Skin of body (tissue), 2 donors: ENCODE measurements around the gene NPHS1. TPM values are rescaled to one million over a fixed set of nuclear protein-coding genes. Genes with fewer than 3 reads are reported as not detected.

Experiments used
- small RNA-seq: library from RNA; depleted of rRNA; stranded (forward); fragments of <200 nt; gene quantifications from one replicate; pipeline ENCODE3, GENCODE V24; 2014; ENCODE audit warnings: low replicate concordance
- total RNA-seq: library from RNA; depleted of rRNA; stranded (reverse); fragments of >200 nt; gene quantifications from one replicate; pipeline ENCODE4 v1.2.3, GENCODE V29; 2014

The NPHS1 gene
- total RNA-seq, 1 donor from 2014 or later = not detected

Small RNA genes within 50 kb of the gene (small RNA-seq; reads per million reads assigned to genes)
- gene RN7SL402P = not detected

Other genes with a start within 250 kb of the NPHS1 start
- 6.9 TPM for gene HAUS5, start 239.8 kb downstream of the NPHS1 start, total RNA-seq
- 21.8 TPM for gene RBM42, start 223.5 kb downstream of the NPHS1 start, total RNA-seq
- 0.79 TPM for gene ETV2, start 210.8 kb downstream of the NPHS1 start, total RNA-seq
- gene COX6B1, start 204.2 kb downstream of the NPHS1 start, total RNA-seq = 238 TPM
- 0.49 TPM for gene UPK1A, start 186.0 kb downstream of the NPHS1 start, total RNA-seq
- not detected for gene ZBTB32, start 147.9 kb downstream of the NPHS1 start, total RNA-seq
- 11.8 TPM for gene KMT2B, start 134.5 kb downstream of the NPHS1 start, total RNA-seq
- 1.2 TPM for gene IGFLR1, start 110.1 kb downstream of the NPHS1 start, total RNA-seq
- 5.9 TPM for gene U2AF1L4, start 107.1 kb downstream of the NPHS1 start, total RNA-seq
- gene PSENEN, start 106.9 kb downstream of the NPHS1 start, total RNA-seq = 10.1 TPM
- 4.2 TPM for gene LIN37, start 103.9 kb downstream of the NPHS1 start, total RNA-seq
- 18.4 TPM for gene HSPB6, start 95.5 kb downstream of the NPHS1 start, total RNA-seq
- 4.5 TPM for gene PROSER3, start 94.3 kb downstream of the NPHS1 start, total RNA-seq
- 5.1 TPM for gene ARHGAP33, start 76.9 kb downstream of the NPHS1 start, total RNA-seq
- gene PRODH2, start 39.7 kb downstream of the NPHS1 start, total RNA-seq = not detected
- 0.10 TPM for gene KIRREL2, start 4.4 kb upstream of the NPHS1 start, total RNA-seq
- 3.0 TPM for gene APLP1, start 16.1 kb upstream of the NPHS1 start, total RNA-seq
- gene NFKBID, start 48.0 kb upstream of the NPHS1 start, total RNA-seq = 12.0 TPM
- gene HCST, start 50.0 kb upstream of the NPHS1 start, total RNA-seq = 2.7 TPM
- gene TYROBP, start 55.8 kb upstream of the NPHS1 start, total RNA-seq = 14.1 TPM
- 2.8 TPM for gene LRFN3, start 83.9 kb upstream of the NPHS1 start, total RNA-seq
- gene SDHAF1, start 142.7 kb upstream of the NPHS1 start, total RNA-seq = 11.2 TPM
- gene SYNE4, start 156.3 kb upstream of the NPHS1 start, total RNA-seq = not detected
- 9.2 TPM for gene ALKBH6, start 161.7 kb upstream of the NPHS1 start, total RNA-seq
- gene CLIP3, start 180.4 kb upstream of the NPHS1 start, total RNA-seq = 4.2 TPM
- 2.3 TPM for gene THAP8, start 201.8 kb upstream of the NPHS1 start, total RNA-seq
- gene WDR62, start 202.4 kb upstream of the NPHS1 start, total RNA-seq = 2.5 TPM